Left cardiac atrium (tissue), 4 donors: ENCODE results near the gene NEXMIF. TPM values are rescaled to one million over a fixed set of nuclear protein-coding genes. Genes with fewer than 3 reads are reported as not detected.
"Not testable (repeated sequence)": the region's sequence is repeated elsewhere in the genome, so short reads cannot be mapped to it uniquely, and the experiment has no call there.

ENCODE experiments used
- ATAC-seq, 2 donors: fragments of 200-7000 bp; cut with Tn5 transposase; one replicate each; pipeline ENCODE4 v1.9.1; 2020; ENCODE audit warnings: mild to moderate bottlenecking in 2 of 2, moderate library complexity in 2 of 2
- DNase-seq: peaks from one replicate; pipeline ENCODE4 v3.0.0-alpha.2; 2020
- intact Hi-C, 2 donors: fragments of 100-400 bp; cut with DNase I; formaldehyde crosslinking; loops; one replicate each; pipeline versions ENCODE4 v1.14.1 to v1.15.1; 2022 to 2023
- total RNA-seq, 2 donors: library from RNA; stranded (reverse); fragmentation: NEBNext Ultra II Directional; extraction: Animal tissue kit (Norgen Biotek cat#: 25700); gene quantifications; one replicate each; pipeline ENCODE4 v1.2.1, GENCODE V29; 2021
- donor health status: DM: no; HTN: yes; CAD: no.
- donor health status: DM: no; HTN: yes; CAD: no; lungs with severe emphysema.
- donor health status: DM: yes; HTN: yes; CAD: no.
- donor health status: Dilated cardiomyopathy.

Gene NEXMIF
- total RNA-seq, 2 donors from 2014 or later, result 0.24 to 0.32 TPM

- ATAC-seq, result no peak
- intact Hi-C loops, result no loop called here
- no peak for DNase-seq
Measured at GRCh38 chrX:74804574-74804973, 120.7 kb downstream of the NEXMIF start.

- DNase-seq (no peak), ATAC-seq (no peak)
- intact Hi-C loops, result no loop called here
Measured at GRCh38 chrX:74800062-74800461, 125.2 kb downstream of the NEXMIF start.

- intact Hi-C loops, result no loop called here
- ATAC-seq, result no peak
- DNase-seq, result no peak
Measured at GRCh38 chrX:74797338-74797887, 127.8 kb downstream of the NEXMIF start.

- ATAC-seq (no peak), DNase-seq (no peak)
- intact Hi-C loops, result no loop called here
Measured at GRCh38 chrX:74788545-74789086, 136.6 kb downstream of the NEXMIF start.

GRCh38 chrX:74784629-74785028, 140.6 kb downstream of the NEXMIF start:
- DNase-seq, result no peak
- intact Hi-C loops, result no loop called here
- ATAC-seq, result no peak

GRCh38 chrX:74781507-74782034, 143.7 kb downstream of the NEXMIF start:
- DNase-seq (no peak), ATAC-seq (no peak)
- intact Hi-C loops, result no loop called here

GRCh38 chrX:74779175-74779574, 146.1 kb downstream of the NEXMIF start:
- no peak for DNase-seq
- intact Hi-C loops, result no loop called here
- no peak for ATAC-seq

GRCh38 chrX:74774988-74775387, 150.3 kb downstream of the NEXMIF start:
- intact Hi-C loops, result no loop called here
- no peak for ATAC-seq
- no peak for DNase-seq

- DNase-seq, result no peak
- ATAC-seq, result no peak
- intact Hi-C loops, result no loop called here
Measured at GRCh38 chrX:74736450-74736849, 188.8 kb downstream of the NEXMIF start.

GRCh38 chrX:74705269-74705668, 220.0 kb downstream of the NEXMIF start:
- DNase-seq (no peak), ATAC-seq (no peak)
- intact Hi-C loops, result no loop called here

- DNase-seq, ATAC-seq, intact Hi-C loops: not testable (repeated sequence)
Measured at GRCh38 chrX:74701343-74701742, 223.9 kb downstream of the NEXMIF start.

- DNase-seq (no peak), ATAC-seq (no peak)
- intact Hi-C loops, result no loop called here
Measured at GRCh38 chrX:74684466-74684865, 240.8 kb downstream of the NEXMIF start.

Other genes starting within 250 kb of the NEXMIF start
- gene ABCB7, start 230.8 kb upstream of the NEXMIF start, total RNA-seq, result 10 to 100 TPM; 23.1 to 24.8 TPM